ENCODE results near the gene PDE2A. TPM values are rescaled to one million over a fixed set of nuclear protein-coding genes. Genes with fewer than 3 reads are reported as not detected.

PDE2A gene
- total RNA-seq, 1 experiment from 2014 or later, result 3.7 TPM

GRCh38 chr11:72609045-72609444 is 65.2 kb downstream of the PDE2A start (continued):
- TF ChIP-seq, protein P1, sequence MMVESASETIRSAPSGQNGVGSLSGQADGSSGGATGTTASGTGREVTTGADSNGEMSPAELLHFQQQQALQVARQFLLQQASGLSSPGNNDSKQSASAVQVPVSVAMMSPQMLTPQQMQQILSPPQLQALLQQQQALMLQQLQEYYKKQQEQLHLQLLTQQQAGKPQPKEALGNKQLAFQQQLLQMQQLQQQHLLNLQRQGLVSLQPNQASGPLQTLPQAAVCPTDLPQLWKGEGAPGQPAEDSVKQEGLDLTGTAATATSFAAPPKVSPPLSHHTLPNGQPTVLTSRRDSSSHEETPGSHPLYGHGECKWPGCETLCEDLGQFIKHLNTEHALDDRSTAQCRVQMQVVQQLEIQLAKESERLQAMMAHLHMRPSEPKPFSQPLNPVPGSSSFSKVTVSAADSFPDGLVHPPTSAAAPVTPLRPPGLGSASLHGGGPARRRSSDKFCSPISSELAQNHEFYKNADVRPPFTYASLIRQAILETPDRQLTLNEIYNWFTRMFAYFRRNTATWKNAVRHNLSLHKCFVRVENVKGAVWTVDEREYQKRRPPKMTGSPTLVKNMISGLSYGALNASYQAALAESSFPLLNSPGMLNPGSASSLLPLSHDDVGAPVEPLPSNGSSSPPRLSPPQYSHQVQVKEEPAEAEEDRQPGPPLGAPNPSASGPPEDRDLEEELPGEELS (CRISPR knock-in tag; IDR thresholded peaks at IDR 0.05), result no peak
- TF ChIP-seq MYBL2 (CRISPR knock-in tag; IDR thresholded peaks at IDR 0.05) (no peak), ZNF423 (CRISPR knock-in tag; IDR thresholded peaks at IDR 0.05) (no peak), SMAD3 (CRISPR knock-in tag; IDR thresholded peaks at IDR 0.05; ENCODE audit: borderline replicate concordance) (no peak)
- TF ChIP-seq, protein P2, sequence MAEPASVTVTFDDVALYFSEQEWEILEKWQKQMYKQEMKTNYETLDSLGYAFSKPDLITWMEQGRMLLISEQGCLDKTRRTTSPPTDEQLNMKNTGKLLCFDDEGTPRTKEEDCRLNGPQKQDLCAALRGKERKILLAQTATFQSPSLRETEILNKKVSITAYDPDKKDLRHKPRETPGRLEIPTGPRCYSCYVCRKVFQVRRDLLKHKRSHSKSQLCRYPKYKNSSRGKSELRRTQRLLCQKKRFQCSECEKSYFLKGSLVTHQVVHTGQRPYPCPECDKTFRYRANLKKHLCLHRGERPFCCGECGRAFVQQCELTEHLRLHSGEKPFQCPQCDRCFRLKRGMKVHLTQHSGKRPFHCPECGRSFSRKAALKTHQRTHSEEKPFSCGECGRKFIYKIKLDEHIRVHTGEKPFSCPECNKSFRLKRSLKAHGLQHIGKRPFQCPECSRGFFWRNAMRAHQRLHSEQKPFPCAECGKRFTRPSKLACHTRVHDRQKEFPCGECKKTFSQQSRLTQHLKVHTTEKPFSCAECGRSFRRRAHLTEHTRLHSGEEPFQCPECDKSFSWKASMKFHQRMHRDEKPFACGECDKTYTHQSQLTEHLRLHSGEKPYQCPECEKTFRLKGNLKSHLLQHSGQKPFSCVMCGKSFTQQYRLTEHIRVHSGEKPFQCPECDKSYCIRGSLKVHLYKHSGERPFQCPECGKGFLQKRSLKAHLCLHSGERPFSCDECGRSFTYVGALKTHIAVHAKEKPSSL (CRISPR knock-in tag; conservative IDR thresholded peaks at IDR 0.05), result no peak

- ATAC-seq (no peak), DNase-seq (ENCODE audit: low spot score) (no peak)
- Mint-ChIP-seq H3K4me1 (no peaks in the 10 kb centered on the region), H3K9me3 (no peaks in the 10 kb centered on the region), H3K27me3 (ENCODE audit: low read depth) (no peaks in the 10 kb centered on the region; the same call in none of the 2 replicates), H3K4me3 (no peak overlapping the region), H3K27ac (no peak overlapping the region), H3K36me3 (no peaks in the 10 kb centered on the region)
- ChIA-PET POLR2A (interaction anchor here (1.1 kb wide), 1 partner anchor 36 kb away, joined by 3 read pairs; no protein-coding TSS in a partner anchor), CTCF (interaction anchor here (1.1 to 6.7 kb wide), 7 partner anchors 8 to 77 kb away, joined by 3 to 73 read pairs (median 12); no protein-coding TSS in a partner anchor)
- no peak for TF ChIP-seq NR3C1 (CRISPR knock-in tag; conservative IDR thresholded peaks at IDR 0.05; ENCODE audit: low read depth)
- TF ChIP-seq ZNF138 (CRISPR knock-in tag; conservative IDR thresholded peaks at IDR 0.05), result no peak
- TF ChIP-seq, protein P3, sequence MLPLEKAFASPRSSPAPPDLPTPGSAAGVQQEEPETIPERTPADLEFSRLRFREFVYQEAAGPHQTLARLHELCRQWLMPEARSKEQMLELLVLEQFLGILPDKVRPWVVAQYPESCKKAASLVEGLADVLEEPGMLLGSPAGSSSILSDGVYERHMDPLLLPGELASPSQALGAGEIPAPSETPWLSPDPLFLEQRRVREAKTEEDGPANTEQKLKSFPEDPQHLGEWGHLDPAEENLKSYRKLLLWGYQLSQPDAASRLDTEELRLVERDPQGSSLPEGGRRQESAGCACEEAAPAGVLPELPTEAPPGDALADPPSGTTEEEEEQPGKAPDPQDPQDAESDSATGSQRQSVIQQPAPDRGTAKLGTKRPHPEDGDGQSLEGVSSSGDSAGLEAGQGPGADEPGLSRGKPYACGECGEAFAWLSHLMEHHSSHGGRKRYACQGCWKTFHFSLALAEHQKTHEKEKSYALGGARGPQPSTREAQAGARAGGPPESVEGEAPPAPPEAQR (CRISPR knock-in tag; IDR thresholded peaks at IDR 0.05), result no peak
- no peak for TF ChIP-seq NFE2L1 (CRISPR knock-in tag; IDR thresholded peaks at IDR 0.05)
- no peak for TF ChIP-seq ZNF263 (CRISPR knock-in tag; IDR thresholded peaks at IDR 0.05; ENCODE audit: low read depth)
- TF ChIP-seq ZNF317 (CRISPR knock-in tag; IDR thresholded peaks at IDR 0.05; ENCODE audit: borderline replicate concordance, low read depth), result no peak
- TF ChIP-seq, protein P1 (CRISPR knock-in tag; IDR thresholded peaks at IDR 0.05), result no peak
- no peak for TF ChIP-seq FOXP1 (CRISPR knock-in tag; IDR thresholded peaks at IDR 0.05; ENCODE audit: borderline replicate concordance)
- TF ChIP-seq, protein P4, sequence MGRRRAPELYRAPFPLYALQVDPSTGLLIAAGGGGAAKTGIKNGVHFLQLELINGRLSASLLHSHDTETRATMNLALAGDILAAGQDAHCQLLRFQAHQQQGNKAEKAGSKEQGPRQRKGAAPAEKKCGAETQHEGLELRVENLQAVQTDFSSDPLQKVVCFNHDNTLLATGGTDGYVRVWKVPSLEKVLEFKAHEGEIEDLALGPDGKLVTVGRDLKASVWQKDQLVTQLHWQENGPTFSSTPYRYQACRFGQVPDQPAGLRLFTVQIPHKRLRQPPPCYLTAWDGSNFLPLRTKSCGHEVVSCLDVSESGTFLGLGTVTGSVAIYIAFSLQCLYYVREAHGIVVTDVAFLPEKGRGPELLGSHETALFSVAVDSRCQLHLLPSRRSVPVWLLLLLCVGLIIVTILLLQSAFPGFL (CRISPR knock-in tag; IDR thresholded peaks at IDR 0.05; ENCODE audit: borderline replicate concordance), result no peak
- TF ChIP-seq, protein P5, sequence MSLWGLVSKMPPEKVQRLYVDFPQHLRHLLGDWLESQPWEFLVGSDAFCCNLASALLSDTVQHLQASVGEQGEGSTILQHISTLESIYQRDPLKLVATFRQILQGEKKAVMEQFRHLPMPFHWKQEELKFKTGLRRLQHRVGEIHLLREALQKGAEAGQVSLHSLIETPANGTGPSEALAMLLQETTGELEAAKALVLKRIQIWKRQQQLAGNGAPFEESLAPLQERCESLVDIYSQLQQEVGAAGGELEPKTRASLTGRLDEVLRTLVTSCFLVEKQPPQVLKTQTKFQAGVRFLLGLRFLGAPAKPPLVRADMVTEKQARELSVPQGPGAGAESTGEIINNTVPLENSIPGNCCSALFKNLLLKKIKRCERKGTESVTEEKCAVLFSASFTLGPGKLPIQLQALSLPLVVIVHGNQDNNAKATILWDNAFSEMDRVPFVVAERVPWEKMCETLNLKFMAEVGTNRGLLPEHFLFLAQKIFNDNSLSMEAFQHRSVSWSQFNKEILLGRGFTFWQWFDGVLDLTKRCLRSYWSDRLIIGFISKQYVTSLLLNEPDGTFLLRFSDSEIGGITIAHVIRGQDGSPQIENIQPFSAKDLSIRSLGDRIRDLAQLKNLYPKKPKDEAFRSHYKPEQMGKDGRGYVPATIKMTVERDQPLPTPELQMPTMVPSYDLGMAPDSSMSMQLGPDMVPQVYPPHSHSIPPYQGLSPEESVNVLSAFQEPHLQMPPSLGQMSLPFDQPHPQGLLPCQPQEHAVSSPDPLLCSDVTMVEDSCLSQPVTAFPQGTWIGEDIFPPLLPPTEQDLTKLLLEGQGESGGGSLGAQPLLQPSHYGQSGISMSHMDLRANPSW (CRISPR knock-in tag; conservative IDR thresholded peaks at IDR 0.05; ENCODE audit: low read depth), result no peak
- TF ChIP-seq ZNF671 (CRISPR knock-in tag; IDR thresholded peaks at IDR 0.05), result no peak
- no peak for TF ChIP-seq EMX1 (CRISPR knock-in tag; IDR thresholded peaks at IDR 0.05)
- no peak for TF ChIP-seq ZNF423 (CRISPR knock-in tag; IDR thresholded peaks at IDR 0.05)
- TF ChIP-seq ZBTB21 (CRISPR knock-in tag; IDR thresholded peaks at IDR 0.05; ENCODE audit: borderline replicate concordance), result no peak
- no peak for TF ChIP-seq ATF6 (CRISPR knock-in tag; IDR thresholded peaks at IDR 0.05)
- TF ChIP-seq NR1H2 (CRISPR knock-in tag; IDR thresholded peaks at IDR 0.05), result no peak
- no peak for TF ChIP-seq E2F1 (CRISPR knock-in tag; IDR thresholded peaks at IDR 0.05)
Observed at GRCh38 chr11:72607496-72607895, 66.7 kb downstream of the PDE2A start.

All from WTC11 (cell line).